M059J (cell line): Measurements from ENCODE around the gene TLK2. TPM values are rescaled to one million over a fixed set of nuclear protein-coding genes. Genes with fewer than 3 reads are reported as not detected.
"Not testable (repeated sequence)": the region's sequence is repeated elsewhere in the genome, so short reads cannot be mapped to it uniquely, and the experiment has no call there.

ENCODE experiments used
- DNase-seq: peaks from one replicate; pipeline ENCODE4 v3.0.0-alpha.2; 2012; ENCODE audit warnings: low read depth
- total RNA-seq: library from RNA; depleted of rRNA; stranded (reverse); fragments of >200 nt; shearing (Covaris generic); gene quantifications from 2 replicates; pipeline ENCODE4 v1.2.3, GENCODE V29; 2014

TLK2 gene
- total RNA-seq, 1 experiment from 2014 or later: 43.9 TPM

DNA sequence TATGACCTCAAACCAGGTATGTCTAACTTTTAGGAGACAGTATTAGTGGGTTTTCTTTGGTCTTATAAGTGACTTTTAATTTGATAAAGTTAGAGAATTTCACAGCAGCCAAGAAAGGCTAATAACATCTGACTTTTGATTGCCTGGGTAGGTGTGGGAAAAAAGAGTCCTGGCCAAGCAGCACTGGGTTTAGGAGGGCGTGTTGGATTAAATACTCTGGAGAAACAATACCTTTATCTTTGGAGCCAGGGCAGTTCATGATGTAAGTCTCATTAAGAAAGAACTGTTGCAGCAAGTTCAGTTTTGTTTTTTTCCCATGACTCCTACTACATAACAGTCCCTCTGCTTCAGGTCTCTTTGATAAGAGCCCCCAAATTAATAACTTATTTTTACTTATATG lies 122.2 kb downstream of the TLK2 start:
- DNase-seq: no peak

DNA sequence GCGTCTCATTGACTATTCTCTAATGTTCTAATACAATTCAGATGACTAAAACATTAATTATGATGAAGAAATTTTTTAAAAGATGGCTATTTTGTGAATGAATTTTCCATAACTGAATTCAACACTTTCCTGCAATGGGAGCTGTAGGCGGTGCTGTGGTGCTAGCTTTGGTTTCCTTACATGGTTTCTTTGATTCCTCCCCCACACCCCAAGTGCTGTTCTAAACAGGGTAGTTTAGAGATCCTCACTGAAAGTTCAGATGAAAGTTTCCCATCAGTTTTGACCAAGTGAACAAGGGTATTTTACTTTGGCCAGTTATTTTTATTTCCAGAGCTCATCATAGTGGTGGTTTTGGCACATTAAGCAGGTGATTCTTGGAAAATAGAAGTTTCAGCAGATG lies 122.8 kb downstream of the TLK2 start:
- DNase-seq: no peak

DNA sequence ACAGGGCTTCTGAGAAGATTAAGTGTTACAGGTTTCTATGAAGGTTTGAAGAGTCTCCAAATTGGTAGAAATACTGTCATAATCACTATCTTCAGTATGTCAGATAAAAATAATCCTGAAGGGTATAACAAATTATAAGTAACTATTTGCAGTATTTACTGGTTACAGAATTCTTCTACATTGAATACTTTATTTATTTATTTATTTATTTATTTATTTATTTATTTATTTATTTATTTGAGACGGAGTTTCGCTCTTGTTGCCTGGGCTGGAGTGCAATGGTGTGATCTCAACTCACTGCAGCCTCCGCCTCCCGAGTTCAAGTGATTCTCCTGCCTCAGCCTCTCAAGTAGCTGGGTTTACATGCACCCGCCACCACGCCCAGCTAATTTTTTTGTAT lies 125.2 kb downstream of the TLK2 start:
- DNase-seq: not testable (repeated sequence)

DNA sequence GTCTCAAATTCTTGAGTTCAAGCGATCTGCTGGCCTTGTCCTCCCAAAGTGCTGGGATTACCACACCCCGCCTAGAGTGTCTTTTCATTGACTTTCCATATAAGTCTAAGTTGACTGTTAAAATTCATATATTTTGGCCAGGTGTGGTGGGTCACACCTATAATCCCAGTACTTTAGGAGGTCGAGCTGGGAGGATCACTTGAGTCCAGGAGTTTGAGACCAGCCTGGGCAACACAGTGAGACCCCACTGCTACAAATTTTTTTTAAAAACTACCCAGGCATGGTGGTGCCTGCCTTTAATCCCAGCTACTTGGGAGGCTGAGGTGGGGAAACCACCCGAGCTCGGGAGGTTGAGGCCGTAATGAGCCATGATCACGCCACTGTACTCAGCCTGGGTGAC lies 127.0 kb downstream of the TLK2 start:
- DNase-seq: no peak

DNA sequence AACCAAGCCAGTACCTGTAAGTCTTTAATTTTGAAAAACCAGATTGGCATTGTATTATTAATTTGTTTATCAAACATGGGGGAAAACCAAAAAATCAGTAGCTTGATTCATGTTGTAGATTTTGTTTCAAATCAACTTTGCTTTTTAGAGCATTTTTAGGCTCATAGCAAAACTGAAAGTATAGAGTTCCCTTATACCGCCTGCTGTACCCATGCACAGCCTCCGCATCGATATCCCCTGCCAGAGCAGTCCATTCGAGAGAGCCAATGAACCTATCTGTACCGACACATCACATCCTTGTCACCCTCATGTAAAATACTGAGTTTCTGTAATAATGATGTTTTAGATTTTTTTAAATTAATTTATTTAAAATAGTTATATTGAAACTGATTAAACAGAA lies 132.7 kb downstream of the TLK2 start:
- DNase-seq: no peak

DNA sequence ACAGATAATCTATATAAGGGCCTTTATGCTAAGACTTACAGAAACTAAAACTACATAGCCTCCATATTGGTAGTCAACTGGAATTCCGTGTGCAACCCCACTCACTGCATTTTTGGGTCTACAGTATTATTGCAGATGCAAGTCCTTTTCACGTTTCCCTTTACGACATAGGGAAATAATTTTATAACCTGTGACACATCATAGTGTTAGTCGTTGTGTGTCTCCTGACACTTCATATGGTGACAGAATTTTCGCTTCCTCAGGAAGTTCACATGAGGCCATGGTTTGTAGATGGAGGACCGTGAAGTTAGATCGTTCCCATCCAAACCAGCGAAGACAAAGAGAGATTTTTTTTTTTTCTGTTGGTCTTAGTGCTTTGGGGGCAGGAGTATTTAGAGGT lies 133.1 kb downstream of the TLK2 start:
- DNase-seq: no peak

DNA sequence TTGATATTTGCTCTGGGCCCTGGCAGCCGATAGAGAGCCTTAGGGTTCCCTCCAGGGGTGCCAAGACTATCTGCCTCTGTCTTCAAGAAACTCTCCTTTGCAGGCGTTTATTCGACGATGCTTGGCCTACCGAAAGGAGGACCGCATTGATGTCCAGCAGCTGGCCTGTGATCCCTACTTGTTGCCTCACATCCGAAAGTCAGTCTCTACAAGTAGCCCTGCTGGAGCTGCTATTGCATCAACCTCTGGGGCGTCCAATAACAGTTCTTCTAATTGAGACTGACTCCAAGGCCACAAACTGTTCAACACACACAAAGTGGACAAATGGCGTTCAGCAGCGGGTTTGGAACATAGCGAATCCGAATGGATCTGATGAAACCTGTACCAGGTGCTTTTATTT lies 133.7 kb downstream of the TLK2 start:
- DNase-seq: not testable (repeated sequence)

DNA sequence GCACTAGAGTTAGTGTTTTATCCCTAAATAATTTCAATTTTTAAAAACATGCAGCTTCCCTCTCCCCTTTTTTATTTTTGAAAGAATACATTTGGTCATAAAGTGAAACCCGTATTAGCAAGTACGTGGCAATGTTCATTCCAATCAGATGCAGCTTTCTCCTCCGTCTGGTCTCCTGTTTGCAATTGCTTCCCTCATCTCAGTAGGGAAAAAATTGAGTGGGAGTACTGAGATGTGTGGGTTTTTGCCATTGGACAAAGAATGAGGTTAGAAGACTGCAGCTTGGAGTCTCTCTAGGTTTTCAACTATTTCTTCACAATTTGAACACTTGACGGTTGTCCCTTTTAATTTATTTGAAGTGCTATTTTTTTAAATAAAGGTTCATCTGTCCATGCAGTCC lies 134.5 kb downstream of the TLK2 start:
- not testable (repeated sequence) for DNase-seq

DNA sequence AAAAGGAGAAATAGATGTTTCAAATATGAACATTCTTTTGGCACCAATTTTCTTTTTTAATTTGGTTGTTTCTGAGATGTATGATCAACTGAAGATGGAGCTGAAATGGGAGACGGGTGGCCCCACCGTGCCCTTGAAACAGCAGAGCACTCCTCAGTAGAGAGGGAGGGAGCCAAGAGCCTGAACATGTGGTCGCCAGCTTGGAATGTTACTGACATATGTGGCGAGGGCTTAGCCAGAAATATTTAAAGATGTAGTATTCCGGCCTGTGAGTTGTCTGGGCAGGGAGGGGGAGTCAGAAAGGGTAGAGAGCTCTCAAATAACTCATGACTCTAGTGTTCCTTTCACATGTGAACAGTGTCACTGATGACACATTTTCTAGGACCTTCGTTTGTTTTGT lies 135.5 kb downstream of the TLK2 start:
- peak; percentile 48 for DNase-seq

DNA sequence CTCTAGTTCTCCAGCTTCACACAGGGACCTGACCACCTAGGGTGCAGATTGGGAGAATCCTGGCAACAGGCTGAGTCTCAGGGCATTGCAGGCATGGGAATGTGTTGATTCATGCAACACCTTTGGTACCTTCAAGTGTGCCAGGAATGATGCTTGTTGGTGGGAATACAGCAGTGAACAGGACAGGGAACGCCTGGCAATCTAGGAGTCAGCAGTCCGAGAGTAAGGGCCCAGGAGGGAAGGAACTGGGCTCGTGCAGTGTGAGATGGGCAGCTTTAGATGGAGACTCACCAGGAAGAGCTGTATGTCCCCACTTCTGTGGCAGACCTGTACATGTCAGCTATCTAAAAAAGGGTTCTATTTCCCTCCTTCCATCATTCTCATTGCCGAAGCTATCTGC lies 136.9 kb downstream of the TLK2 start:
- DNase-seq: no peak

DNA sequence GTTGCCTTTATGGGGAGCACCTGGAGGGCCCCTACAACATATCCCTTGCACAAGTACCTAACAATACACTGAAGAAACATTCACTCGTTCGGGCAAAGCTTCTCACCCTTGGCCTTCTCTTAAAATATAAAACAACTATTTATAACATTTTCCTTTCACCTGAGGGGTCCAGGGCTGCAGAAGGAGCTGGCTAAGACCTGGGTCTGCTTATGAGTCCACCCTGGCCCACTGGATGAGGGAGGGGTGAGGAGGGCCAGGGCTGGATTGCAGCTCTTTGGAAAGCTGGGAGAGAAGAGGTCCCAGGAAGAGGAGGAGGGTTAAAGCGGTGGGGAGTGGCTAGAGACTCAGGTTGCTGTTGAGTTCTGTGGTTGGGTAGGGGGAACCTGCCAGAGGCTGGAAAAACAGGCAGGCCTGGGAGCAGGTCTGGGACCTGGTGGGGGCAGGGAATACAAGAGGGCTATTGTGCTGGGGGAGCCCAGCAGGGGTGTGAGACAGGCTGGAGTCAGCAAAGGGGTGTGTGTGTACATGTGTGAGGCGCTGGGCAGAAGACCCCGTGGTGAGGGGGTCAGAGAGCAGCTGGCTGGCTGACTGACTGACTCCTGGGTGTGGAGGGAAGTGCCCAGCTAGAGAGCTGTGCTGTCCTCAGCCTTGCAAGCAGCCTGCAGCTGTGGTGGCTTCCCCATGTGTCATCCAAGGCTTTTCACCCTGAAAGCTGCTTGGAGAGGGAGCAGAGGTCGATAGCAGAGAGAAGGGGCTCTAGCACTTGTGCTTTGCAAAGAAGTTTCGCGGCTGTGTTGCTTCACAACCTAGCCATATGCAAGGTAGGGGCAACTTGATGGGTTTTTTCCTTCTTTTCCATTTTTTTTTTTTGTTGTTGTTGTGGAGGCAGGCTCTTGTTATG lies 138.6 kb downstream of the TLK2 start:
- no peak for DNase-seq

DNA sequence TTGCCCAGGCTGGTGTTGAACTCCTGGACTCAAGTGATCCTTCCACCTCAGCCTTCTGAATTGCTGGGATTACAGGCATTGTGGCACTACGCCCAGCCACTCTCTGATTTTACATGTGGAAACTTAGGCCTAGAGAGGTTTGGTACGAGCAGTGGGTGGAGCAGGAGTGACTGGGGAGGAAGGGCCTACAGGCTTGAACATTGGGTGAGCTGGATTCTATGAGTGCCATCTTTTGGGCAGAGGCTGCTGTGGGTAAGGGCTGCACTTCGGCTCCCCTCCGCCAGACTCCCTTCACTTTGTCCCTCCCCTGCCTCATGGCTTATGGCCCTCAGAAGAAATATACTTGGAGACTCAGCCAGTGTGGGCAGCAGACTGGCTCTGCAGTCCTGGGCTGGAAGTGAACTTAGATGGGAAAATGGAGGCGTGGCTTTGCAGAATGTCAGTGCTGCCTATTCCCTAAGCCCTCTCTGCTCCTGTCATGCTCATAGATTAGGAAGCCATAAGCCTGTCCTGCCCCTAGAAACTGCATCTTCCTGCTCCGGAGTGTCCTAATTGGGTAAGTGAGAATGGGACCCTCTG lies 139.4 kb downstream of the TLK2 start:
- no peak for DNase-seq

DNA sequence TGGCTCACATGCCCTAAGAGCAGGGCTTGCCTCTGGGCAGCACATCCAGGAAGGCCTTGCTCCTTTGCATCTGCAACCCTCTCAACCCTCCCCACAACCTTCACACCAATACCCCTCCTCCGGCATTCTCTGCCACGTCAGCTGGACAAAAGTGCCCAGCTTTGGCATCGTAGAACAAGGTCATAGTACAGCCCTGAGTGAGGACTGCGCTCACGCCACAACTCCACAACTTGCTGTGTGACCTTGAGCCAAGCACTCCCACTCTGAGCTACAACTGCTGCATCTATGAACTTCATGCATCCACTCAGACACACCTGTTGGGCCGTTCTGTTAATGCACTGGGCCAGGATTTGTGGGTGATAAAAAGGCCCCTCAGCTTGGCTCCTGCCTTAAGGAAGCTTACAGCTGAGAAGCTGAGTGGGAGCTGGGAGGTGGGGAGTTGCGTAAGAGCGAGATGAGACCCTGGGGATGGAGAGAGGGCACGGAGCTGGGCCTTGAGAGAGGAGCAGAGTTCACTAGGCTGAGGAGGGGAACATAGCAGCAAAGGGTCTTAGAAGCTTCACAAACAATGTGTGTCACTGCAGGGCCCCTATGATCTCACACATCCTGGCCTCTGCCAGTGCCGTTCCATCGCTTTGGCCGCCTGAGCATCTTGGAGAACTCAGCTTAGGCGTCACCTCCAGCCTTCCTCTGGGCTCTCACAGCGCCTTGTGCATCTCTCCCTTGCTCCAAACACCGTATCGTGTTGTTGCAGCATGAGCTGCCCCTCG lies 140.2 kb downstream of the TLK2 start:
- no peak for DNase-seq

DNA sequence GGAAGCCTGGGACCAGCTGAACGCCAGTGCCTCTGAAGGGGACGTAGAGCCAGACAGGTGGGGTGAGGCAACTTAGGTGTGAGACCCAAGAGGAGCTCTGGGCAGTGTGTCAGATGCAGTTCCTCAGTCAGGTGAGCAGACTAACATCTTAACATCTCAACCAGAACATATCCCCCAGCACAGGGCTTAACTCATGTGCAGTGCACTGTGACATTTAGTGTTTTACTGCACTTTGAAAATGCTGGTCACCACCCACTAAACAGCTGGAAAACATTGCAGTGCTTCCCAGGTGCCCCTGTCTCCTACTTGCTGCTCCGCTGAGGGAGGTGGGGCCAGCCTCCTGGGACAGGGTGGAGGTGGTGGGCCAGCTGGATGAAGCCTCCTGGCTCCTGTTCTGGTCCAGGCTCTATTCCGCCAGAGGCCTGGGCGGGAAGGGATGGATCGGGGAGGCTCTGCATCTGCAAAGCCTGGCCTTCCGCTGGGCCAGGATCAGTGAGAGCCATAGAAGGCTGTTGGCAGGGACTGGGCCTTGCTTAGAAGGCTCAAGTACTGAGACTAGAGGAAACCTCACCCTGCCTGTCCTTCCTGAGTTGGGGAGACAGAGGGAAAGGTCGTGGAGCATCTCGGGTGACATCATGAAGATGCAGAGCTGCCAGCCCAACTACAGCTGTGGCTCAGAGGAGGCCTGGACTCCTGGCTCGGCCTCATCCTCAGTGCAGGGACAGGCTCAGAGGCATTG lies 141.0 kb downstream of the TLK2 start:
- no peak for DNase-seq

DNA sequence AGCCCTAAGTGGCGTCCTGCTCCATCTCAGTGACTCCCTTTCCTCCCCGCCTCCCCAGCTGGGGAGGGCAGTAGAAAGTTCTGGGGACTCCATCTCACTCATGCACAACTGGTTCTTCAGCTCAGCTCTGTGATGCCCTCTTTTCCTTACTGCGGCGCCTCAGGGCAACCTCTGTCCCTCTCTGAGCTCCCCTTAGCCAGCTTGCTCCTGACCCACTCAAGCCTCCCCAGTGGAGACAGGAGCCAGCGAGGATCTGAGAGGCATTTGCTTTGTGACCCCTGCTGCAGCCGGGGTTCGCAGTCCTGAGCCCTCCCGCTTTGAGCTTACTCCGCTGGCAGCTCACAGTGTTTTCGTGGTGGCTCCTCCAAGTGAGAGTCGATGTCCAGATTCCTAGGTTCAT lies 142.6 kb downstream of the TLK2 start:
- DNase-seq: no peak

DNA sequence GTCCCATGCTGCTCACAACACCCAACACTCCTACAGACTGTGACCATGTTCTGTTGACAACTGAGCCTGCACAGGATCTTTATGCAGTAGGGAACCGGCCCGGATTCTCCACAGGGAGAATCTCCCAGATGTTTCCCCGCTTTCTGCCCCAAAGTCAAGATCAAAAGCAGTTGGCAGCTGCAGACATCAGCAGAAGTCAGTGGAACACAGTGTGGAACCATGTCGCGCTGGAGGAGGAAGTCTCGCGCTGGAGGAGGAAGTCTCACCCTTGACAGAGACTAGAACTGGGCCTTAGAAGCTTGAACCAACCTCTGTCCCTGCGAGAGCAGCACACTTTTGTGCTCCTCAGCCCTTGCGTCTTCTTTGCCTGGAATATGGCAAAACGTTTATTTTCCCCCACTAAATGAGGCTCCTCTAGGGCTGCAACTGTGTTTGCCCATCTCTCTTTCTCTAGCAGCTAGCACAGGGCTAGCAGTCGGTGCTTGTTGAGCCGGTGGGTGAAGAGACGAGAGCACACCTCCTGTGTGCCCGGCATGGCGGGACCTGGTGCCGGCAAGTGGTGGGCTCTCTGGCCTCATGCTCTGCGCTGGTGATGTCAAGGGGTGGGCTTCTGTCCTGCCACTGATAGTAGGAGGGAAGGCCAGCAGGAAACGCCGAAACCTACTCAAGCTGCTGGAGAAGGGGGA lies 146.7 kb downstream of the TLK2 start:
- DNase-seq: no peak

DNA sequence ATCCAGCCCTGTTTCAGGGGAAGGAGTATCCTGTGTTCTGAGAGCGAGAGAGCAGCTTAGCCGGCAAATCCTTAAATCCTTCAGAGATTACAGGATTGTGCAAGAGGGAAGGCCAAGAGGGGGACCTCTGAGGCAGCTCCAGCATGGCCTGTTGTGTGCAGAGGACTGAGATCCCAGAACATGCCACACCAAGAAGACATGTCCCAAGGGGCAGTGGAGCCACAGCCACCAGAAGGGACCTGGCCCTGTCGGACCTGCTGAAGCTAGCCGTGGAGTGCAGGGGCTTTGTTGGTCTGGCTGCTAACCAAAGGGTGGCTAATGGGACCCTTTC lies 147.2 kb downstream of the TLK2 start:
- DNase-seq: no peak

DNA sequence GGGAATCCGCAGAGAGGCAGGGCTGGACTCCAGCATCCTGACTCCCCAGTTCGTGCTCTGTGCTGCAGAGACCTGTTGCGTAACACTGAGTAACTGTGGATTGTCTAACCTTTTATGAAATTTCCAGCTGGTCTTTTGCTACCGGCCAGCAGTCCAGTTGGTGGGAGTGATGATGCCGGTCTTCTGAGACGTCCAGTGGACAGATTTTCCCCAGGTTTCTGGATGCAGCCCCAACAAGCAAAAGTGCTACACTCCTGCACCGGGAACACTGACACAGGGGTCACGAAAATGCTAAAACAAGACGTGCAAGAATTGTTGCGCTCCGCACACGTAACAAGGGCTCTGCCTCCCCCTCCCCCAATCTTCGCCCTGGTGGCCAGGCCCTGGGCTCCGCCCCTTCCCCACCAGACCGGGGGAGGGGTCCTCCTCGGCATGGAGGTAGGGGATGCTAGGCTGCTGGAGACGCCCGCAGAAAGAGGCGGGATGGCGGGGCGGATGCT lies 148.1 kb downstream of the TLK2 start:
- DNase-seq: peak; percentile 65

DNA sequence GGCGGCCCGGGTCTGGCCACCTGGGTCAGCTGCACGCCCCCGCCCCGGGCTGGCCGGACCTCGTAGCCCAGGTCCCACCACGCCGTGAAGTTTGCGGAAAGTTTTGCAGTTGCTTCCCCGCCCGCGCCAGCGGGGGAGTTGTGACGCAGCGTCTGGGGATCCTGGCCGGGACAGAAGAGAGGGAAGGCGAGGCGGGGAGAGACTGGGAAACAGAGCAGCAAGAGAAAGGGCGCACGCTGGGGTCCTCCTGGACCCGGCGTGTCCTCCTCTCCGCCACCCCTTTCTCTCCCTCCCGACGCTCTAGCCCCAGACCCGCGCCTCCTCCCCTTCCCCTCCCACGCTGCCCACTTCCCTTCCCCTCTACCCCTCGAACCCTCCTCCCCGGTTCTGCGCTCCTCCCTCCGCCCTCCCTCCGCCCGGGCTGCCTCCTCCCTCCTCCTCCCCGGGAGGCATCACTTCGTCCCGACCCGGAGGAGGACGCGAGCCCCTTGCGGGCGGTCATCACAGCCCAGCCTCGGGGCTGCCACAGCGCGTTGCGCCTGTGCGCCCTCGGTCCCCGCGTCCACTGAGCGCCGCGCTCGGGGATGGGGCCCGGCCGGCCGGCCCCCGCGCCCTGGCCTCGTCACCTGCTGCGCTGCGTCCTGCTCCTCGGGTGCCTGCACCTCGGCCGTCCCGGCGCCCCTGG lies 148.7 kb downstream of the TLK2 start, which contains the start of gene MRC2:
Gene MRC2 (plus strand): TSS at position 452 of the 685 bp plus-strand sequence. CDS start 133 bp downstream, at position 585.
- DNase-seq: peak; percentile 76

DNA sequence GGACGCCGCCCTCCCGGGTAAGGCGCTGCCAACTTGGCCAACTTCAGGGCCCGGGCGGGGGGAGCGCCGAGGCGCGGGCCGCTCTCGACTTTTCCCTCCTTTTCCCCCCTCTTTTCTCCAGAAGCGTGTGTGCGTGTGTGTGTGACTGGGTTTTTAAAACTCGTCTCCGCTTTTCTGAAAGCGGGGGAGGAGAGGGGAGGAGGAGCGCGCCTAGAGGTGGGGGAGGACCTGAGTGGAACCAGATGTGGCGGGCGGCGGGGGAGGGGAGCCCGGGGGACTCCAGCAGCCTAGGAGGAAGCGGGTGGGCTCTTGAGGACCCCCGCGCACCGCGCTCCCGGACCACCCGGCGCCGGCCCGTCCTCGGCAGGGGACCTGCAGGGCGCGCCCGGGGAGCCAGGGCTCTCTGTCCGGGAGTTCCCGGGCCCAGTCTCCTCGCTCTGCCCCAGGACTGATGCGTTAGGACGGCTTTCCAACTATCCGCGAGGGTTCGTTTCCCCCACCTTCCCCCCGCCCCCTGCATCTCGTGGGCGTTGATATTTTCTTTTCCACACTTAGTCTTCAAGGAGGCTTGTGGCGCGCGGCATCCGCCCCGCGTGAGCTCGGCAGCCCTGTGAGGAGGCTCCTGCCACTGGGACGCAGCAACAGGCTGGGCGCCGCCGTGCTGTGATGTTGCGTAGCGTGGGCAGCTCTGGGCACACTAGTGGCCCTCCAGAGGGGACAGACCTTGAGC lies 149.4 kb downstream of the TLK2 start:
- DNase-seq: peak; percentile 60
